Spleen (tissue), 7 donors: Measurements from ENCODE around the gene HAPLN2.

Source experiments
- CTCF ChIP-seq, 11 experiments: fragments of 200-600 bp in 7 of 11; fragments of 450-650 bp in 4 of 11; sonication (generic) in 4 of 11; IDR thresholded peaks in 8 of 11; conservative IDR thresholded peaks in 3 of 11; 1 replicate in 7 of 11; 2 replicates in 4 of 11; pipeline versions ENCODE4 v1.4.0 to v1.8.0; 2016 to 2021; ENCODE audit warnings: antibody characterized with exemption in 11 of 11, inconsistent platforms in 4 of 11, mild to moderate bottlenecking in 1 of 11
- POLR2A ChIP-seq, 3 donors: fragments of 450-650 bp; IDR thresholded peaks; one replicate each; pipeline ENCODE4 v1.5.1; 2017; ENCODE audit warnings: antibody characterized with exemption in 3 of 3, mild to moderate bottlenecking in 1 of 3
- POLR2AphosphoS5 ChIP-seq, 3 donors: sonication (generic); formaldehyde crosslinking; IDR thresholded peaks; one replicate each; pipeline ENCODE4 v1.5.1; 2017; ENCODE audit warnings: antibody characterized with exemption in 3 of 3
- donor health status: DM: no; HTN: no; CAD: no; lungs with moderate emphysema.
- donor health status: DM: no; HTN: no; CAD: no.
- donor health status: DM: no; HTN: no; CAD: no.

- TF ChIP-seq CTCF (IDR thresholded peaks at IDR 0.05 in 8 of 11, conservative IDR thresholded peaks at IDR 0.05 in 3 of 11) (no peak), POLR2A (IDR thresholded peaks at IDR 0.05) (no peak), POLR2AphosphoS5 (IDR thresholded peaks at IDR 0.05) (no peak)
These were observed 33.8 kb downstream of the HAPLN2 start for GRCh38 chr1:156652992-156653355.
